K562 (cell line): ENCODE measurements around the gene HOXD1. TPM values are rescaled to one million over a fixed set of nuclear protein-coding genes. Genes with fewer than 3 reads are reported as not detected.
A peak's percentile ranks its signal among the peaks of the same experiment; 100 is the strongest.

Experiments
- ATAC-seq: fragments of 200-7000 bp; cut with Tn5 transposase; 3 replicates; pipeline ENCODE4 v1.9.1; 2020; ENCODE audit warnings: moderate library complexity
- BruUV-seq: library from RNA; stranded (reverse); fragments of 400-500 nt; replicated peaks from 2 replicates; lab custom pipeline; 2021; lab: Mats Ljungman, UMichigan
- CTCF ChIA-PET: fragments of 300-600 bp; formaldehyde crosslinking; extraction: SDS; loops from one replicate; lab custom pipeline; 2021; ENCODE audit warnings: low intra/inter-chr PET ratio; lab: Yijun Ruan, JAX
- POLR2A ChIA-PET: fragments of 300-600, 350-650 bp; sonication (Branson Sonifier 250); formaldehyde crosslinking; extraction: SDS; loops from one replicate; lab custom pipeline; 2021; ENCODE audit warnings: antibody characterized with exemption, inconsistent platforms; lab: Yijun Ruan, JAX
- DNase-seq, 4 experiments: peaks; one replicate each; pipeline versions ENCODE4 v3.0.0 to v3.0.0-alpha.2; 2011 to 2018; ENCODE audit warnings: low spot score in 3 of 4, mixed read lengths in 3 of 4; ENCODE audit errors: extremely low read depth in 1 of 4
- FAIRE-seq: peaks from 2 replicates; lab custom pipeline; 2011; peaks lifted over from hg19 to GRCh38; lab: Jason Lieb, UNC
- H2AFZ ChIP-seq: 2 replicates; pipeline ENCODE4 v1.6.0; 2011; ENCODE audit warnings: low read depth, low read length, control low read depth, inconsistent platforms
- H3K27ac ChIP-seq: fragments of 200-600 bp; 3 replicates; pipeline ENCODE4 v1.8.0; 2011; ENCODE audit warnings: low read depth, mild to moderate bottlenecking, control low read depth, inconsistent platforms, low read length, moderate library complexity, mixed read lengths; ENCODE audit errors: extremely low read depth
- H3K27me3 ChIP-seq, 2 experiments: fragments of 300-600 bp in 1 of 2; 2 replicates in 1 of 2; 3 replicates in 1 of 2; pipeline versions ENCODE4 v1.6.0 to v1.8.0; 2011; ENCODE audit warnings: inconsistent platforms in 2 of 2, low read length in 2 of 2, mild to moderate bottlenecking in 1 of 2, mixed read lengths in 1 of 2, moderate library complexity in 1 of 2; ENCODE audit not compliant: control insufficient read depth in 2 of 2, insufficient read depth in 2 of 2
- H3K36me3 ChIP-seq: fragments of 300-600 bp; 3 replicates; pipeline ENCODE4 v1.8.0; 2011; ENCODE audit warnings: mild to moderate bottlenecking, low read length, inconsistent platforms; ENCODE audit not compliant: control insufficient read depth, insufficient read depth
- H3K4me1 ChIP-seq, 2 experiments: fragments of 200-600 bp in 1 of 2; replicated peaks in 1 of 2; 2 replicates in 1 of 2; 3 replicates in 1 of 2; pipeline versions ENCODE4 v1.5.1 to v1.8.0; 2011; ENCODE audit warnings: inconsistent platforms in 2 of 2, low read length in 2 of 2, mild to moderate bottlenecking in 1 of 2, mixed read lengths in 1 of 2, moderate library complexity in 1 of 2; ENCODE audit not compliant: control insufficient read depth in 2 of 2, insufficient read depth in 2 of 2
- H3K4me2 ChIP-seq: 2 replicates; pipeline ENCODE4 v1.6.1; 2011; ENCODE audit warnings: low read length, control low read depth, inconsistent platforms, mixed read lengths; ENCODE audit not compliant: insufficient read depth
- H3K4me3 ChIP-seq: fragments of 200-600 bp; sonication (generic), shearing (Covaris generic); 2 replicates; pipeline ENCODE4 v1.5.1; 2016; ENCODE audit warnings: control low read depth, inconsistent platforms
- H3K79me2 ChIP-seq: fragments of 200-600 bp; 3 replicates; pipeline ENCODE4 v1.8.0; 2011; ENCODE audit warnings: low read length, inconsistent platforms; ENCODE audit not compliant: control insufficient read depth, insufficient read depth
- H3K9ac ChIP-seq, 2 experiments: 2 replicates each; pipeline versions ENCODE4 v1.6.0 to v1.6.1; 2011; ENCODE audit warnings: low read depth in 2 of 2, low read length in 2 of 2, control low read depth in 1 of 2, inconsistent platforms in 1 of 2, mild to moderate bottlenecking in 1 of 2, mixed read lengths in 1 of 2; ENCODE audit not compliant: insufficient read depth in 1 of 2
- H3K9me1 ChIP-seq: one replicate; pipeline ENCODE4 v1.6.0; 2011; ENCODE audit warnings: inconsistent platforms, mild to moderate bottlenecking, low read length, moderate library complexity; ENCODE audit not compliant: control insufficient read depth, insufficient read depth
- H3K9me3 ChIP-seq: replicated peaks from 2 replicates; pipeline ENCODE4 v1.5.1; 2011; ENCODE audit warnings: low read depth, low read length, inconsistent platforms; ENCODE audit not compliant: control insufficient read depth, insufficient read depth
- H4K20me1 ChIP-seq: replicated peaks from 2 replicates; pipeline ENCODE4 v1.6.1; 2011; ENCODE audit warnings: low read length, inconsistent platforms, mixed read lengths; ENCODE audit not compliant: control insufficient read depth, insufficient read depth
- COPS2 ChIP-seq: fragments of 450-650 bp; conservative IDR thresholded peaks from 2 replicates; pipeline ENCODE4 v1.6.1; 2016; ENCODE audit warnings: mild to moderate bottlenecking, moderate library complexity
- EGR1 ChIP-seq: fragments of 450-650 bp; conservative IDR thresholded peaks from 2 replicates; pipeline ENCODE4 v1.6.1; 2017; ENCODE audit warnings: mild to moderate bottlenecking
- HBP1 ChIP-seq: fragments of 450-650 bp; formaldehyde crosslinking; IDR thresholded peaks from 2 replicates; pipeline ENCODE4 v1.4.0; 2022; ENCODE audit warnings: missing genetic modification characterization
- KDM1A ChIP-seq, 2 experiments: fragments of 450-650 bp; IDR thresholded peaks; 2 replicates each; pipeline ENCODE4 v1.6.1; 2016; ENCODE audit warnings: mild to moderate bottlenecking in 2 of 2
- SMAD4 ChIP-seq: fragments of 250-450 bp; sonication (Bioruptor Pico); conservative IDR thresholded peaks from 2 replicates; pipeline ENCODE4 v1.8.0; 2021; ENCODE audit warnings: inconsistent platforms, mild to moderate bottlenecking, moderate library complexity
- UBTF ChIP-seq, 2 experiments: IDR thresholded peaks; 2 replicates each; pipeline ENCODE4 v1.6.1; 2012; ENCODE audit warnings: improper control_type of control experiment in 2 of 2, low read depth in 2 of 2, low read length in 2 of 2, borderline replicate concordance in 1 of 2
- ZC3H8 ChIP-seq: fragments of 450-650 bp; IDR thresholded peaks from 2 replicates; pipeline ENCODE4 v1.6.1; 2017
- ZNF24 ChIP-seq: fragments of 450-650 bp; IDR thresholded peaks from 2 replicates; pipeline ENCODE4 v1.6.1; 2016
- WGBS: fragments of 100-300 bp; shearing (Covaris generic); methylation state at CpG from one replicate; pipeline ENCODE4 v1.1.6; 2016; ENCODE audit warnings: low coverage, mixed read lengths; ENCODE audit not compliant: insufficient coverage; ENCODE audit errors: missing lambda C conversion rate; 5-methylcytosine and 5-hydroxymethylcytosine counted together
- in situ Hi-C: fragments of 300-500 bp; cut with MboI; formaldehyde crosslinking; loops from 4 replicates; pipeline ENCODE4 v1.15.0; 2018; ENCODE audit warnings: inconsistent platforms, mixed read lengths
- intact Hi-C: fragments of 100-400 bp; cut with micrococcal nuclease; formaldehyde crosslinking; loops from 2 replicates; pipeline ENCODE4 v1.14.2; 2022
- polyA plus RNA-seq, 8 experiments: library from polyadenylated mRNA; depleted of rRNA in 4 of 8; stranded (reverse) in 5 of 8; unstranded in 3 of 8; fragments of >200 nt; fragmentation: Nextera tagmentation in 2 of 8; fragmentation: Illumina TruSeq in 1 of 8; extraction: Ambion mirVana in 2 of 8; extraction: Trizol in 1 of 8; gene quantifications; 2 replicates each; pipeline versions ENCODE4 v1.2.1 to v1.2.3, GENCODE V29; 2011 to 2014; ENCODE audit warnings: inconsistent platforms in 1 of 8, missing spikeins in 1 of 8
- total RNA-seq, 7 experiments: library from RNA; depleted of rRNA in 6 of 7; stranded (reverse); fragments of >200 nt in 6 of 7; fragmentation: Illumina TruSeq in 2 of 7; extraction: Trizol in 2 of 7; gene quantifications; 2 replicates each; pipeline versions ENCODE4 v1.2.1 to v1.2.3, GENCODE V29; 2011 to 2021; ENCODE audit warnings: low replicate concordance in 1 of 7

Gene HOXD1
- total and polyA plus RNA-seq, 9 of the 15 experiments (the other 6 are each of a cell fraction or from before 2014, with no cell fraction given) = not detected

GRCh38 chr2:176174382-176174823 lies 14.1 kb upstream of the HOXD1 start (continued):
- TF ChIP-seq HBP1 (CRISPR knock-in tag) = no peak

GRCh38 chr2:176174824-176175708 lies 13.4 kb upstream of the HOXD1 start:
- no peak for FAIRE-seq
- intact Hi-C loops = no loop called here

More at GRCh38 chr2:176174824-176175708, 13.4 kb upstream of the HOXD1 start:
- no peaks in the 10 kb centered on the region for H3K79me2 ChIP-seq
- no peak overlapping the region for H3K27ac ChIP-seq
- no peaks in the 10 kb centered on the region for H3K9me1 ChIP-seq
- DNase-seq (peak; percentile 53 to 59 (median 54)), ATAC-seq (peak; percentile 79)
- ChIA-PET CTCF (no interaction called here), POLR2A (interaction anchor here (0.6 to 0.9 kb wide), 5 partner anchors 20 to 812 kb away, joined by 3 to 5 read pairs (median 3); no protein-coding TSS in a partner anchor)
- H4K20me1 ChIP-seq = no peaks in the 10 kb centered on the region; the same call in 1 of the 2 replicates
- BruUV-seq = no TSS peak
- peak overlapping the region in 1 of 2 experiments; percentile 14; a peak in 1 of 4 replicates for H3K9ac ChIP-seq
- no peaks in the 10 kb centered on the region for H3K9me3 ChIP-seq
- H2AFZ ChIP-seq = no peak overlapping the region
- H3K27me3 ChIP-seq = peaks cover 65 to 77% of the 10 kb centered on the region in 2 experiments
- WGBS = 1% methylated on average over 44 of the region's 47 CpGs
- in situ Hi-C loops = no loop called here
- no peaks in the 10 kb centered on the region for H3K36me3 ChIP-seq
- H3K4me2 ChIP-seq = no peak overlapping the region
- TF ChIP-seq ZNF24 = no peak
- TF ChIP-seq UBTF (IDR thresholded peaks at IDR 0.05; ENCODE audit: borderline replicate concordance in 1 of 2, low read depth in 2 of 2, low read length in 2 of 2) = peak in 1 of 2 experiments; percentile 67; a peak in 1 of 4 replicates
- peak in 1 of 2 experiments; percentile 39; a peak in 1 of 4 replicates for TF ChIP-seq KDM1A (IDR thresholded peaks at IDR 0.05)
- TF ChIP-seq EGR1 = peak; percentile 36; the same call in 1 of the 2 replicates
- no peak for TF ChIP-seq ZC3H8
- 0 out of 2 replicates have a peak, but pooled peaks have one; percentile 42 for TF ChIP-seq SMAD4 (CRISPR knock-in tag)
- TF ChIP-seq COPS2 = no peak
- H3K4me1 ChIP-seq = peaks cover 0 to 31% of the 10 kb centered on the region in 2 experiments; a peak in 2 of 5 replicates
- no peak overlapping the region for H3K4me3 ChIP-seq
